Adipose tissue (tissue), 3 donors: ENCODE results near the gene ILK. TPM values are rescaled to one million over a fixed set of nuclear protein-coding genes. Genes with fewer than 3 reads are reported as not detected.

Source experiments
- H3K27ac ChIP-seq: one replicate; pipeline ENCODE4 v1.5.1; 2013; ENCODE audit warnings: low read depth, low read length
- WGBS, 3 donors: extraction: QIAGEN DNeasy Blood & Tissue Kit; methylation state at CpG; one replicate each; pipeline ENCODE4 v1.1.7; 2013; 5-methylcytosine and 5-hydroxymethylcytosine counted together
- polyA plus RNA-seq, 3 donors: library from polyadenylated mRNA; stranded (reverse); fragments of 200-250 nt; gene quantifications; one replicate each; pipeline ENCODE4 v1.2.3, GENCODE V29; 2013
- donor health status: healthy with polysubstance abuse.
- donor health status: Bipolar disorder and iron deficiency.
- donor health status: healthy.

ILK gene
- polyA plus RNA-seq, 3 donors, result 105 to 149 (median 120) TPM

DNA sequence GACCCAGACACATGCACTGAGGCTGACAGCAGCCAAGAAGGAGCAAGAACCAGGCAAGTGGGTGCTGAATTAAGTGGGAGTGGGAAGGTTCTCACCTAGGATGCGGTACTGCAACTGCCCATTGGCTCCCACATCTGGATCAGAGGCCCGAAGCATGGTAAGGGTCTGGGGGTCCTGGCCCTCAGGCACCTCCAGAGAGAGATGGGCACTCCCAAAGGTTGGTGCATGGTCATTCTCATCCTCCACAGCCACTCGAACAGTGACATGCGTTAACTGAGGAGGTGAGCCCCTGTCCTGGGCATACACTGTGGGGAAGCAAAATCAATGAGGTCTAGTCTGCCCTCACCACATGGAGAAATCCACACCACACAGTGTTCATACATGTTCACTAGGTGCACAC lies 25.0 kb downstream of the ILK start:
- 94 to 97% (median 96%) methylated on average over 4 of the region's 4 CpGs for WGBS, 3 donors
- H3K27ac ChIP-seq, result no peak overlapping the region

DNA sequence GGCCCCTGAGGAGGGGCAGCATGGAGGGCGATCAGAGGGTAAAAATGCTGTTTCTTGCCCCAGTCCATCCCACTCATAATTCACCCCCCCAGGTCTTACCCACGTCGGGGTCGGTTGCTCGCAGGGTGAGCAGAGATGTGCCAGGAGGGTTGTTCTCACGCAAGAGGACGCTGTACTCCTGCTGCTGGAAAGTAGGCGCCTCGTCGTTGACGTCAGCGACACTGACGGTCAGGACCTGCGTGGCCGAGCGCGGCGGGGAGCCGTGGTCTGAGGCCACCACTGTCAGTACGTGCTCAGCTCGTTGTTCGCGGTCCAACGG lies 26.0 kb downstream of the ILK start:
- WGBS, 3 donors, result 92 to 95% (median 94%) methylated on average over 24 of the region's 24 CpGs
- H3K27ac ChIP-seq, result no peak overlapping the region

DNA sequence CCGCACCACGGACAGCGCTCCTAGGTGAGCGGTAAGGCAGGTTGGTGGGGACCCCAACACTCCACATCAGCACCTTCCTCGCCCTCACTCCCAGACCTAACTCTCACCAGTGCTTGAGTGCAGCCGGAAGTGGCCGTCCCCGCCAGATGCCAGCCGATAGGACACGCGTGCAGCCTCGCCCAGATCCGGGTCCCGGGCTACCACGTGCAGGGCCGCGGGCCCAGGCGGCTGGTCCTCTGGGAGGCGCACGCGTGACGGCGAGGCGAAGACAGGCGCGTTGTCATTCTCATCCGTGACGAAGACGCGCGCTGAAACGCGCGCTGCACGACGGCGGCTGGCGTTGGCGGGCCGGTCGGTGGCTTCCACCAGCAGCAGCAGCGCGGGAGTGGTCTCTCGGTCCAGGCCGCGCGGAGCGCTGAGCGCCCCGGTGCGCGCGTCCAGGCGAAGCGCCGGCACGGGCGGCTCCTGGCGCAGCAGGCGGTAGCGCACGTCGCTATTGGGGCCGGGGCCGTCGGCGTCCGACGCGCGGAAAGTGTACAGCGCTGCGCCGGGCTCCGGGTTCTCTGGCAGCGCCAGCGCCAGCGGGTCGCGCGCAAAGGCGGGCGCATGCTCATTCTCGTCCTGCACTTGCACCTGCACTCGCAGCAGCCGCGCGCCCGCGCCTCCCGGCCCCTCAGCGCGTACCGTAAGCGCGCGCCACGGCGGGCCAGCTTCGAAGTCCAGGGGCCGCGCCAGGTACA lies 26.5 kb downstream of the ILK start:
- WGBS, 3 donors, result 39 to 87% (median 81%) methylated on average over 80 to 102 of the region's 102 CpGs
- no peak overlapping the region for H3K27ac ChIP-seq

DNA sequence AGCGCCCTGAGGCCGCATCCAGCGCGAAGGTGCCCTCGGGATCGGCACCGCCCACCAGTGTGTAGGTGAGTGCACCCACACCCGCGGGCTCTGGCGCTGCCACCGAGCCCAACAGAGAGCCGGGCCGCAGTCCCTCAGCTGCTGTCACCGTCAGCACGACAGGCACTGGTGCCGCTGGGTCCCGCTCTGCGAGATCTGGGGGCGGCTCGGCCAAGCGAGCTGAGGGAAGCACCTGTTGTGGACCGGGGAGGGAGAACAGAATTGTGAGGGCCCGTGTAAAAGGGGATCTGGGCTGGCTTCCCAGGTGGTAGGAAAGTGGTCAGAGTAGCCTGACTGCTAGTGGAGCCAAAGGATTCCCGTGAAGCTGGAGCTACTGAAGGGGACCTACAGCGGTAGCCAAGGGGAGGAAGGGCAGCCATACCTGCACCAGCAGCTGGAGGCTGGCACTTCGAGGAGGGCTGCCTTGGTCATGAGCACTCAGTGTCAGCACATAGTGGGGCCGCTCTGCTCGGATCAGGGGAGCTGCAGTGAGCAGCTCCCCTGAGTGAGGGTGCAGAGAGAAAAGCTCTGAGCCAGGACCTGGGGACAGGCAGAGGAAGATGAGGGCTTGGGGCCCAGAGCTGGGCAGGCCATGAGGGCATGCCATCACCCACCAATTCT lies 27.2 kb downstream of the ILK start:
- H3K27ac ChIP-seq, result no peak overlapping the region
- WGBS, 3 donors, result 43 to 89% (median 85%) methylated on average over 24 to 28 of the region's 28 CpGs

DNA sequence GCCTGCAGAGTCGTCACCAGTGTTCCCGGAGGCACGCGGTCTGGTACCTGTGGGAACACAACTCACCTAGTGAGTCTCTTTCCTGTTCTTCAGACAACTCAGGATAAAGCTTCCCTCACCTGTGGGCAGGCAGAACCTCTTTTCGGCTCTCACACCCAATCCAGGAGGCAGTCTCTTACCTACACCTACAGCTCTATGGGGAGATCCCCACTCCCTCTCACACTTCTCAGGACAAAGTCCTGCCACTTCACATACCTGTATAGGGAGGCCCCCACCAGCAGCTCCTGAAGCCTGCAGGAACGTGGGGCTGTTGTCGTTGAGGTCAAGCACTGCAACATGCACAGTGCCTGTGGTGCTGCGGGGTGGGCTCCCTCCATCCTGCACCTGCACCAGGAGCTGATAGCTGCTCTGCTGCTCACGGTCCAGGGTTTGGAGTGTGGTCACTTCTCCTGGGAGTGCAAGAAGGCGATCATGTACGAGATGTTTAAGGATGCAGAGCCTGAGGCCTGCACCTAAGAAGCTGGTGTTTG lies 27.9 kb downstream of the ILK start:
- WGBS, 3 donors, result 90 to 97% (median 91%) methylated on average over 11 of the region's 11 CpGs
- no peak overlapping the region for H3K27ac ChIP-seq

DNA sequence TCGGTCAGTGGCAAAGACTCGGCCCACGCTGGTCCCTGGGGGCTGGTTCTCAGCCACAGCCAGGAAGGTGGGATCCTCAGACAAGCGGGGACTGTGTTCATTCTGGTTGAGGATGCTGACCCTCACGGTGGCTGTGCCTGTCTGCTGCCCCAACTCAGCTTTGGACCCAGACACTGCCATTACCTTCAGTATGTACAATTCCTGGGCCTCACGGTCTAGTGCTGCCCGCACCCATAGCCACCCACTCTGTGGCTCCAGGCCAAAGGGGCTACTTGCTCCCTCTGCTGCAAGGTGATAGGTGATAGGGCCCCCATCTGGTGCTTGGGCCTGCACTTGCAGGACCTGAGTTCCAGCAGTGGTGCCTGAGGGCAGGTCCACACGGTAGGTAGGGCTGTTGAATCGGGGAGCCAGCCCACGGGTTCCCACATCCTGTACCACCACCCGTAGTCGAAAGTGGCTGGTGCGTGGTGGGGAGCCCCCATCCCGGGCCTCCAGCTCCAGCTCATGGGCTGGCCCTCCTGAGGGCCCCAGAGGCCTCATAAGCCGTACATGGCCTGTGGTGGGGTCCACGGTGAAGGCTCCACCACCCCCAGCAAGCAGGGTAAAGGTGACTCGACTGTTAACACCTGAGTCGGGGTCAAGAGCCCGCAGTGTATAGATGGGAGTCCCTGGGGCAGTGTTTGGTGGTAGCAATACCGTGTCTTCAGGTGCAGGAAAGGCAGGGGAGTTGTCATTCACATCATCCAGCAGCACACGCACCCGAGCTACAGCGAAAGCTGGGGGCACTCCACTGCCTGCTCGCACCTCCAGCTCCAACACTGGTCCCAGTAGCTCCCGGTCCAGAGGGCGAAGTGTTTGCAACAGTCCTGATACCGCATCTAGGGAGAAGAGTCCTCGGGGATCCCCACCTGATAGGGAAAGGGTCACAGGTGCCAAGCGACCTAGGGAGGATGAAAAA lies 28.8 kb downstream of the ILK start:
- no peak overlapping the region for H3K27ac ChIP-seq
- 89 to 95% (median 92%) methylated on average over 29 of the region's 29 CpGs for WGBS, 3 donors

DNA sequence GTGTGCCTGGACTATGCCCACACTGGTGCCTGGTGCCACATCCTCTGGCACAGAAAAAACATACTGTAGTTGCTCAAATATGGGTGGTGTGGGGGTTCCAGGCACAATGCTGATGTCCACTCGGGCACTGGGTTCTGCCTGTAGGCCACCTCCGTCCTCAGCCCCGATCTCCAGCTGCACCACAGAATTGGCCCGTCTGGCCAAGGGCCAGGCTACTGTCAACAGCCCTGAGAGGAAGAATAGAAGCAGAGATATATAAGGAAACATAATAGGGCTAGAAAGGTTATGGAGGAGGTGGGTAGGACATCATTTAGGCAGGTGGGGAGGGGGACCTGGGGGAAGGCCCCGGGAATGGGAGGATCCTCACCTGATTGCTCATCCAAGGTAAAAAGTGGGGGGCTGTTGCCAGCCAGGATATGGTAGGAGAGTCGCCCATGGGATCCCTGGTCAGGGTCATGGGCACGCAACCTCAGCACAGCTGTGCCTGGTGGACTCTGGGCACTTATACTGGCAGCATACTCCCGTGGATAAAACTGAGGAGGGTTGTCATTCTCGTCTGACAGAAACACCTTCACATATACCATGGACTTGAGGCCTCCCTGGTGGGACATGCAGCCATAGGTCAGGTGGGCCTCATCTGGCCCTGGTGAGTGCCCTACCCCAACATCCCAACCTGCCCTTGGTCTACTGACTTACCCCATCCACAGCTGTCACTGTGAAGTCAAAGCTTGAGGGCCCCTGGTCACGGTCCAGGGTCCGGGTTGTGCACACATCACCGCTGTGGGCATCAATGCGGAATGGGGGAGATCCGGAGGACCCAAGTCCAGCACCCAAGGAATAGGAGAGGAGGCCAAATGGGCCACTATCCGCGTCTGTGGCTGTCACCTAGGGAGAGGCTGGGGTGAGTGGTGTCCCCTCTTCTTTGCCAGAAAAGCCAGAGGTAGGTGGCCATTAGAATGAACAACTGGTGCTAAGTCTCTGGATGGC lies 30.1 kb downstream of the ILK start:
- no peak overlapping the region for H3K27ac ChIP-seq
- WGBS, 3 donors, result 91 to 93% (median 92%) methylated on average over 16 of the region's 16 CpGs

DNA sequence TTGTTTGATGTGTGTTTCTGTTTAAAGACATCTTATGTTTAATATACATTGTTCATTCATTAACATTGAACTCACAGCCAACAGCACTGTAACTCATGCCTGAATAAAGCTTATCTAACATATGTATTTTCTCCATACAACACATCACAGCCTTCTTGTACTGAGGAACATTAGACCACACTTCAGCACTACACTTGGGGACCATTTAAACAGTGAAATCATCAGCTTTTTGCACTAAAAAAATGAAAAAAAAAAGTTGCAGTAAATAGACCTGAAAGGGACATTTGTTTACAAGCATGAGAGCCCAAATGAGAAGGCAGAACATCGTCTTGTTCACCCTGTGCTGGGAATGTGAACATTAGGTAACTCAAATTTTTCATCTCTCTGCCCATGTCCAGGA lies 31.0 kb downstream of the ILK start:
- H3K27ac ChIP-seq, result no peak overlapping the region
- WGBS, 3 donors, result 58 to 69% (median 66%) methylated on average over 1 of the region's 1 CpG

DNA sequence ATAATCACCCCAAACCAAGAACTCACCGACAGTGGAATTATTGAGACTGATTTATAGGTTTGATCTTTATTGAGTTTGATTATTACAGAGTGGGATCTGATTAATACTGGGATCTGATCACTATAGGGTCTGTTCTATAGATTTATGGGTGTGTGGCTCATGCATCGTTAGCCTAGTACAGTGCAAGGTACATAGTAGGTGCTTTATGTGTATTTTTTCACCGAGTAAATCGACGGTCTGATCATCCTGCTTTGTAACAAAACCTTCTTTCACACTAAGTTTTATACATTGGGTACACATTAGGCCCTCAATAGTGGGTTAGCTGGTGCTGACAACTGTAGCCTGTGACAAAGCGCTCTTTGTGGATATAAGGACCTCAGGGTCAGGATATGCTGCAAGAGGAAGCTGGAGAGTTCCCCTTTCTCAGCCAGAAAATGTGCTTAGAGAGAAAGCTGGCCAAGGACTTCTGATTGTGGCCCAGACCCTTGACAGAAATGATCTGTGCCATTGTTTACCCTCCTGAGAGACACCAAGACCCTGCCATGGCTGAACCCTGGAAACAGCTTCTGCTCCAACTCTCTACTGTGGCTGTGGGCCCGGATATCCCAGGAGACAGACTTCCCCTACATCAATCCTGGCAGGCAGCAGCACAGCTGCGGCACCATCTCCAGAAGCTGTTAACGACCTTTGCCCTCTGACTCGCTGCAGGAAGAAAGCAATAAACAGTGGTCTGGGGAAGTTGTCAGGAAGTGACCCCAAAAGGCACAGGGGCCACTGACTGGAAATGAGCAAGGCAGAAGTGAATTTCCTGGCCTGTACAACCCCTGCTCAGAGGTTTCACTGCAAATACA lies 31.7 kb downstream of the ILK start:
- H3K27ac ChIP-seq, result no peak overlapping the region
- WGBS, 3 donors, result 28 to 32% (median 29%) methylated on average over 10 of the region's 10 CpGs

DNA sequence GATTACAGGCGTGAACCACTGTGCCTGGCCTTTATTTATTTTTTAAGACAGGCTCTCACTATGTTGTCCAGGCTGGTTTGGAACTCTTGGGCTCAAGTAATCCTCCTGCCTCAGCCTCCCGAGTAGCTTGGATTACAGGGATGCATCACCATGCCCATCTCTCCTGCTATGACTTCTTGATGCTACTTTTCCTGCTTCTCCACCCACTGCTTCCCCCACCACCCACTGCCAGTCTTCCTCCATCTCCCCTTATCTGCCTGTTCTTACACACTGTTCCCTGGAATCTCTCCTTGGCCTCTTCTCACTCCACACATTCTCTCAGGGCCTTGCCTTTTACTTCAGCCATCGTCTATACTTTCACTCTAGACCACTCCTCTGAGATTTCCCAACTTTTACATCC lies 32.9 kb downstream of the ILK start:
- H3K27ac ChIP-seq, result no peak overlapping the region
- 82 to 93% (median 89%) methylated on average over 3 of the region's 3 CpGs for WGBS, 3 donors

DNA sequence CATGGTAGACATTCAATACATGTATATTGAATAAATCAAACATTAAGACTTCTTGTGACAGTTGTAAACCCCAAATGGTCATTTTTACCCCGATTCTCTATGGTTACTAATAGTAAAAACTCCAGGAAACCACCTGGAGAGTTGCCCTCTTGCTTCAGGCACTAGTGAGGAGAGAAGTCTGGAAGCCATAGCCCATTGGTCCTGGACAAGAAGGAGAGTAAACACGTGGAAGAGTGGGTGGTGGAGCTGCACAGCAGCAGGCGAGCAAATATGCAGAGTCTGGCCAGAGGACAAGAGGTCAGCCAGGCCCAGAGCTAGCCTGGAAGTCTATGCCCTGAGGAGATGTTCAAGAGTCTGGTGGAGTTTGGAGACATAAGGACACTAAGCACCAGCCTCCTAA lies 34.3 kb downstream of the ILK start:
- no peak overlapping the region for H3K27ac ChIP-seq
- WGBS, 3 donors, result 29 to 40% (median 38%) methylated on average over 3 of the region's 3 CpGs

DNA sequence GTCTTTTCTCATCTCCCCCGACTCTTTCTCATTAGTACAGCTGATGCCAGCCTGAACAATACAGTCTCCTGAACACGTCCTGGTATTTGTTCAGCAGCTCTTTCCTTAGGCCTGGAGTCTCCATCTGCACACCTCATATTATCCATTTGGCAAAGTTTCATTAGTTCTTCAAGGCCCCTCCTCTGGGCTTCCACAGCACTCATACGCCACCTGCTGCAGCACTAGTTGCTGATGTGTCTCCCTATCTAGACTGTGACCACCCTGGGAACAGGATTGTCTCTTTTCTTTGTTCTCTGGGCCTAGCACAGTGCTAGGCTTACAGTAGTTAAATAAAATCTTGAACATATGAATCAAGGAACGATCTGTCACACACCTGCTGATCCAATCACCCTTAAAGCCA lies 34.9 kb downstream of the ILK start:
- no peak overlapping the region for H3K27ac ChIP-seq
- WGBS, 3 donors, result 54 to 75% (median 69%) methylated on average over 4 of the region's 4 CpGs

DNA sequence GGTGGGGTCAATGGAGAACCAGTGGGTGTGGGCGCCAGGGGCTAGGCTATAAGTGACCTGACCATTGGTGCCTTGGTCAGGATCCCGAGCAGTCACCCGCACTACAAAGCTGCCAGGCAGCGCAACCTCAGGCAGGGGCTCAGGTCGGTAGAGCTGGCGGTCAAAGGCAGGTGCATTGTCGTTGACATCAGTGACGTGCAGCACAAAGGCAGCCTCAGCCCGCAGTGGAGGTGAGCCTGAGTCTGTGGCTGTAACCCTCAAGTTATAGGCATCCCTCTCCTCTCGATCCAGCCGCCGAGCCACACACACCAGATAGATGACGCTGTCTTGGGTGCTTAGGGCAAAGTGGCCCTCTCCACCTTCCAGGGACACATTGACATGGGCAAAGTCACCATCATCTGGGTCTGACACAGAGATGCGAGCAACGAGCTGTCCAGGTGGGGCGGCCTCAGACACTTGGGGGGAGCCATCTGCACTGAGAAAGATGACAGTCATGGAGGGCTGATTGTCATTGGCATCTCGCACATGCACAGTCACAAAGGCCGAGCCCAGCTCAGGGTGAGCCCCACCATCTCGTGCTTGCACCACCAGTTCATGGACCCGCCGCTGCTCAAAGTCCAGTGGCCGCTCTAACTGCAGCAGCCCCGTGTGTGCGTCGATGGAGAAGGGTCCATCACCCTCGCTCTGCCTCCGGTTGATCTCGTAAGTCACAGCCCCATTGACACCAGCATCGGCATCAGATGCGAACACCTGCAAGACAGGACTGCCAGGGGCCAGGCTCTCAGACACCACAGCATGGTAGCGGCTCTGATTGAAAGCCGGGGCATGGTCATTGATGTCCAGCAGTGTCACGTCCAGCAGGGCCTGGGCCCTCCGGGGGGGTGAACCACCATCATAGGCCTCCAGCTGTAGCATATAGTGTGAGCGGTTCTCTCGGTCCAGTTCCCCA lies 36.7 kb downstream of the ILK start:
- 94 to 97% (median 96%) methylated on average over 36 of the region's 36 CpGs for WGBS, 3 donors

DNA sequence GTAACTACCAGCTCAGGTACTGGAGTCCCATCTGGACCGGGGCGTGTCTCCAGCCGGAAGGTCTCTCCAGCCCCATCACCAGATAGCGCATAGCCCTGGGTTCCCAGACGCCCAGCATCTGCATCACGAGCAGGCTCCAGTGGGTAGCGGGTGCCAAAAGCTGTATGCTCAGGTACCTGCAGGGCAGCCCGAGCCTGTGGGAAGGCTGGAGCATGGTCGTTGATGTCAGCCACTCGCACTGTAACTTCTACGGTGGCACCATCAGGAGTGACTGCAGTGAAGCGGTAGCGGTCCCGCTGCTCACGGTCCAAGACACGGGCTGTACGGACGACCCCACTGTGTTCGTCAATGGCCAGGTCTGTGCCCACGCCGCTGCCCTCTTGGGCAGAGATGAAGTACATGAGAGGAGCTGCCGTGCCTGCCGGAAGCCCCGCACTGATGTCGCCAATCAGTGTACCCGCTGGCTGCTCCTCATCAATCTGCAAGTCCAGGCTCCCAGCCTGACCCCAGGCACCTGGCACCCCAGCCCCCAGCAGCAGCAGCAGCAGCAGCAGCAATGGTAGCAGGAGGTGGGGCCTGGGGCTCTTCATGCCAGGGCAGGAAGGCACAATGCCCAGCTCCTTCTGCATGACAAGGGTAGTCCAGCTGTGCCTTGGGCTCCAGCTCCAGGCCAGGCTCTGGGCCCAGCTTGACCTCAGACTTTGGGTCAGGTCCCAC lies 37.6 kb downstream of the ILK start:
- WGBS, 3 donors, result 91 to 97% (median 97%) methylated on average over 26 of the region's 26 CpGs
- H3K27ac ChIP-seq, result no peak overlapping the region

More for the DNA sequence above, 36.7 kb downstream of the ILK start:
- no peak overlapping the region for H3K27ac ChIP-seq

DNA sequence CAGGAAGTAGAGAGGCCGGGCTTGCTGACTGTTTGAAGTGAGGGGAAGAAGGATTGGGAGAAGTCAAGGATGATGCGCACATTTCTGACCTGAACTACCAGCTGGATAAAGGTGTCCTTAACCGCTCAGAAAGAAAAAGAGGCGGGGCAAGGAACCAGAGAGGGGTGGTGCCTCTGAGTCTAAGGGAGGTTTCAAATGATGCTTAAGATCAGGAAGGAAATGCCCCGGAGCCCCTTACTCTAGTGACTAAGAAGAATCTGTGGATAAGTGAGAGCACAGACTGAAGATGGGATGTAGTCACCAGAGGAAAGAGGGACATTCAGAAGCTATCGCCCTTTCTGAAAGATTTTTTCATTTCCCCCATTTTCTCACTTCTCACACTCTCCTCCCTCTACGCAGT lies 39.4 kb downstream of the ILK start:
- no peak overlapping the region for H3K27ac ChIP-seq
- 83 to 90% (median 84%) methylated on average over 7 of the region's 7 CpGs for WGBS, 3 donors
